K562 (cell line): ENCODE measurements around the gene FRRS1L.

ENCODE experiments used
- ARNT ChIP-seq, 2 experiments: fragments of 450-650 bp; IDR thresholded peaks; 2 replicates each; pipeline ENCODE4 v1.6.1; 2016; ENCODE audit warnings: mild to moderate bottlenecking in 1 of 2
- CHD7 ChIP-seq: fragments of 200-600 bp; sonication (generic); IDR thresholded peaks from one replicate; pipeline ENCODE4 v1.6.1; 2012; ENCODE audit warnings: mild to moderate bottlenecking, low read depth, low read length, inconsistent platforms
- CTCF ChIP-seq, 3 experiments: IDR thresholded peaks in 2 of 3; conservative IDR thresholded peaks in 1 of 3; 2 replicates each; pipeline ENCODE4 v1.5.1; 2011 to 2012; ENCODE audit warnings: low read length in 3 of 3, mild to moderate bottlenecking in 3 of 3, control low read depth in 2 of 3, improper control_type of control experiment in 1 of 3, inconsistent platforms in 1 of 3, low read depth in 1 of 3, mixed read lengths in 1 of 3, moderate library complexity in 1 of 3; ENCODE audit not compliant: insufficient read depth in 2 of 3
- OTX1 ChIP-seq: fragments of 450-650 bp; formaldehyde crosslinking; IDR thresholded peaks from 2 replicates; pipeline ENCODE4 v1.4.0; 2022; ENCODE audit warnings: mild to moderate bottlenecking
- USF2 ChIP-seq: sonication (generic); formaldehyde crosslinking; IDR thresholded peaks from 2 replicates; pipeline ENCODE4 v1.5.0; 2020; ENCODE audit warnings: missing genetic modification reagents
- ZBTB43 ChIP-seq: sonication (generic); formaldehyde crosslinking; IDR thresholded peaks from 2 replicates; pipeline ENCODE4 v1.8.0; 2023; ENCODE audit warnings: mild to moderate bottlenecking, missing genetic modification reagents
- ZNF75A ChIP-seq: fragments of 450-650 bp; formaldehyde crosslinking; IDR thresholded peaks from 2 replicates; pipeline ENCODE4 v1.4.0; 2020; ENCODE audit warnings: mild to moderate bottlenecking
- ZZZ3 ChIP-seq: fragments of 450-650 bp; IDR thresholded peaks from 2 replicates; pipeline ENCODE4 v1.6.1; 2016; ENCODE audit warnings: antibody characterized with exemption, mild to moderate bottlenecking, moderate library complexity
- TF ChIP-seq, protein P1 (sequence below): fragments of 450-650 bp; IDR thresholded peaks from 2 replicates; pipeline ENCODE4 v1.6.1; 2017; ENCODE audit warnings: mild to moderate bottlenecking, moderate library complexity

- TF ChIP-seq USF2 (CRISPR knock-in tag), result no peak
- TF ChIP-seq ZBTB43 (CRISPR knock-in tag), result no peak
- no peak for TF ChIP-seq CHD7
- no peak for TF ChIP-seq OTX1 (CRISPR knock-in tag)
- TF ChIP-seq, protein P1, sequence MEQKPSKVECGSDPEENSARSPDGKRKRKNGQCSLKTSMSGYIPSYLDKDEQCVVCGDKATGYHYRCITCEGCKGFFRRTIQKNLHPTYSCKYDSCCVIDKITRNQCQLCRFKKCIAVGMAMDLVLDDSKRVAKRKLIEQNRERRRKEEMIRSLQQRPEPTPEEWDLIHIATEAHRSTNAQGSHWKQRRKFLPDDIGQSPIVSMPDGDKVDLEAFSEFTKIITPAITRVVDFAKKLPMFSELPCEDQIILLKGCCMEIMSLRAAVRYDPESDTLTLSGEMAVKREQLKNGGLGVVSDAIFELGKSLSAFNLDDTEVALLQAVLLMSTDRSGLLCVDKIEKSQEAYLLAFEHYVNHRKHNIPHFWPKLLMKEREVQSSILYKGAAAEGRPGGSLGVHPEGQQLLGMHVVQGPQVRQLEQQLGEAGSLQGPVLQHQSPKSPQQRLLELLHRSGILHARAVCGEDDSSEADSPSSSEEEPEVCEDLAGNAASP, result no peak
- TF ChIP-seq ZZZ3, result no peak
- no peak for TF ChIP-seq ZNF75A (CRISPR knock-in tag)
- no peak for TF ChIP-seq ARNT (IDR thresholded peaks at IDR 0.05)
- TF ChIP-seq CTCF (IDR thresholded peaks at IDR 0.05 in 2 of 3, conservative IDR thresholded peaks at IDR 0.05 in 1 of 3; ENCODE audit: insufficient read depth in 2 of 3, low read depth in 1 of 3, low read length in 3 of 3), result no peak
These were observed 58.7 kb downstream of the FRRS1L start for GRCh38 chr9:109108318-109108717.
